ENCODE data around the gene CCDC24.

Gene CCDC24

DNA sequence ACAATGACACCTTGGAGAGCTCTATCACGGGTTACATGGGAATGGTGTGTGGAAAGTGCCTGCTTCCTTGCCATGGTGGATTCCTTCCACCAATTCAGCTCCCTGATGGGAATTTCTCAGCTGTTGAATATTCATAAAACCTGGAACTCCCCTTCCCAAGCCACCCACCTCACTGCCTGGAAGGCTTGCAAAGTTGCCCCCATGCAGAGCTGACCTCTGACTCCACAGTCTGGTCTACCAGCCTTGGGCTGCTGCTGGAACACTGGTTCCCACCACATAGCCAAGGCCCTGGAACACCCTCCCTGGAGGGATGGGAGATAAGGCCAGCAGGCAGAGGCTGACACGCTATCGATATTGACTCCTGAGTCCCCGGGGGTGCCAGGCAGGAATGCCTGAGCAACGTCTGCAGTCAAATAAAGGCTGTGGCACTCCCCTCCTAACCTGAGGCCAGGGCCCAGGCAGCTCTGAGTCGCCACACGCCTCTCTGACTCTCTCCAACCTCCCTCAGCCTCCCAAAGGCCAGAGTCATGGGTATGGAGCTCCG is 8.8 kb downstream of the CCDC24 start:
- no peak for DNase-seq

DNA sequence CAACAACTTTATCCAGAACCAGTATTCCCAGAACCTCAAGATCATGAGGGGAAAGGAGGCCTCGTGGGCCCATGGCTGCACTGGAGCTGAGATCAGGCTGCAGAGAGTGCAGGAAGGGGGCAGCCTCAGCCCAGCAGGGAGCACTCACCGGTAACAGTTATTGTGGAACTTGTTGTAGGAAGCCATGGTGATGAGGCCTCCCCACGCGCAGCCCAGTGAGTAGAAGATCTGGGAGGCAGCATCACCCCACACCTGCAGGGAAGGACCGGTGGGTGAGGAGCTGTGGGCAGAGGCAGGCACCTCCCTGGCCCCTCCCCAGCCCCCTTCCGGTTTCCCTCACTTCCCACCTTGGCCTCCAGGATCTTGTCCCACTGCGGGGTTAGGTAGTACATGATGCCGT is 10.8 kb downstream of the CCDC24 start:
- no peak for DNase-seq

- DNase-seq, result no peak
These were observed 11.3 kb downstream of the CCDC24 start for GRCh38 chr1:44002606-44003157.

DNA sequence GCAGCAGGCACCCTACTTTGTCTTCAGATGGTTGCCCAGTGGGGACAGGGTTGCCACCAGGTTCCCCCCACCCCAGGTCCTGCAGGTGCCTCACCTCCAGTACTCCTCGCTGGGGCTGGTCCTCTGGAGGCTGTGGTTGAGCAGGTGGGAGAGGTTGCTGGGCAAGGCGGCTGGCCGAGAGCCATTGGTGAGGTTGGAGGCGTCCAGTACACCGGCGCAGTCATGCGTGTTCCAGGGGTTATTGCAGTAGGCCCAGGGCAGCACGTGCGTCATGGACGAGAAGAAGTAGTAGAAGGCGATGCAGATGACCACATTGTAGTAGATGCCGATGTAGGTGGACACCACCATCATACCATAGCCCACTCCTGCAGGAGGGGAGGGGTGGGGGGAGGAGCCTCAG is 16.9 kb downstream of the CCDC24 start:
- no peak for DNase-seq

DNA sequence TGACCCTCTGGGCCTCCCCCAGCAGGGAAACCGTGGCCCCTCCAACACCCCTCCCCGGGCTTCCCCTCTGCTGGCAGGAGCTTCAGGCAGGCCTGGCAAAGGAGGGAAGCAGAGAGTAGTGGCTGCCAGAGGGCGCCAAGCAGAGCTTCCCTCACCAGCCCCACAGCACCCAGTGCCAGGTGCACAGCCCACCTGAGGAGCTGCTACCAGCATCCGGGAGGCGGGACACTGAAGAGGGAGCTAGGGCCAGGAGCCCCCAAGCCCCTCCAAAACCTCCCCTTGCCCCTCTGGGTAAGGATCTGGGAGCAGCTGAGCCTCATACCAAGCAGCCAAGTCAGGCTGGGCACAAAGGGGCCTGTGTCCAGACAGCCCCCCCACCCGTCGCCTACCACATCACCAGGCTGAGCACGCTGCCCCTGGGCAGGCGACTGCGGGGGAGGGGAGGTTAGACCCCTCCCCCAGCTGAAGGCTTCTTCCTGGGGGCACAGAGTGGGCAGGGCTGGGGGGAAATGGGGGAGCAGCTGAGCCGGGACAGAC is 19.6 kb downstream of the CCDC24 start:
- no peak for DNase-seq

- no peak for DNase-seq
These were observed 21.0 kb downstream of the CCDC24 start for GRCh38 chr1:44012404-44012803.

- no peak for DNase-seq
These were observed 21.7 kb downstream of the CCDC24 start for GRCh38 chr1:44012941-44013609.

GRCh38 chr1:44013949-44014348 is 22.6 kb downstream of the CCDC24 start:
- no peak for DNase-seq

GRCh38 chr1:44014365-44015104 is 23.1 kb downstream of the CCDC24 start:
- DNase-seq, result no peak

DNA sequence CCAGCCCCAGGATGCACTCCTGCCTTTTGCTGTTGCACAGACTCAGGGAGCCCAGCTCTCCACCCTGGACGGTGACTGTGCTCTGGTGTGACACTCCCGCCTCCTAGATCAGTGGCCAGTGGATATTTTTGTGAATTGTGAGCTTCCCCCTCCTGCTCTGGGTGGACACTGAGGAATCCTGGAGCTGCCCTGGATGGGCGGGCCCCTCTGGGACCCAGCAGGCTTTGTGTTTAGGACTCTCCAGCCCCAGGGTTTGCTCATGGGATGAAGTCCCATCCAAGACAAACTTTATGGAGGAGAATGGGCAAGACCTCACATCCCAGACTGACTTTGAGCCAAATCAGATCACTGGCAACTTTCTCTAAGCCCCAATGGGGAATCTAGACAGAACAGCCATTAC is 23.8 kb downstream of the CCDC24 start:
- DNase-seq, result no peak

DNA sequence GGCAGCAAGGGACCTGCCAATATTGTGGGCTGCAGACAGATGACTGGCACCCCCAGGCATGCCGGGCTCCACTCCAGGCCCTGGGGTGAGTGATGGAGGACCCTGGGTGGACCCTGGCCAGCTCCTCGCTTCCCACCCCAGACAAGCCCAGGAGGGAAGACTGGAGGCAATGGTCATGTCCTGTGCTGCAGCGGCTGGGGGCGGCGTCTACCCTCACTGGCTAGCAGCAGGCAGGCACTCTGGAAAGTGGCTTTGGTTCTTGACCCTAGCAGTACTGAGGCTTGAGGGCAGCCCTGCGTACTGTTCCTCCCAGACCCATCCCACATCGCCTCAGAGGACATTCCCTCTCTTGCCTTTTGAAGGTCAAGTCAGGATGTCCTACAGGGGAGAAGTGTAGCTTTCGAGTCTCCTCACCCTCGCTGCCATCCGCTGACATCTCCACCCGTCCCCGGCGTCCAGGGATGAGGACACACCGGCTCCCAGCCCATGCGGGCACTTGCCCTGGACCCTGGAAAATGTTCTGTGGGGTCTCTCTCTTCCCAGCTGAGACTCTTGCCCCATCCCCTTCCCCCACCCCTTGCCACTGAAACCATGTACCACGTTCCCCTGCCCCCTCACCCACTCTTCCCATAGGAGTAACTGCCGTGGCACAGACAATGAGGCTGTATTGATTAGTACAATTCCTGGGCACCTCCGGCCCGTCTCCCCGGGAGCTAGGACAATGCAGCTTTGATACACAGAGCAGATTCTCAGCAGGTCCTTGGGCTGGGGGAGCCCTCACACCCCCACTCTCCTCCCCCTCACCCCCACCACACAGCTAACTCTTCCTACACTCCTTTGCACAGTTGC is 24.9 kb downstream of the CCDC24 start:
- no peak for DNase-seq

GRCh38 chr1:44016890-44017400 is 25.5 kb downstream of the CCDC24 start:
- no peak for DNase-seq

GRCh38 chr1:44019466-44019948 is 28.1 kb downstream of the CCDC24 start:
- DNase-seq, result no peak

GRCh38 chr1:44020464-44020863 is 29.1 kb downstream of the CCDC24 start:
- DNase-seq, result no peak

- DNase-seq, result no peak
These were observed 29.8 kb downstream of the CCDC24 start for GRCh38 chr1:44021156-44021555.

DNA sequence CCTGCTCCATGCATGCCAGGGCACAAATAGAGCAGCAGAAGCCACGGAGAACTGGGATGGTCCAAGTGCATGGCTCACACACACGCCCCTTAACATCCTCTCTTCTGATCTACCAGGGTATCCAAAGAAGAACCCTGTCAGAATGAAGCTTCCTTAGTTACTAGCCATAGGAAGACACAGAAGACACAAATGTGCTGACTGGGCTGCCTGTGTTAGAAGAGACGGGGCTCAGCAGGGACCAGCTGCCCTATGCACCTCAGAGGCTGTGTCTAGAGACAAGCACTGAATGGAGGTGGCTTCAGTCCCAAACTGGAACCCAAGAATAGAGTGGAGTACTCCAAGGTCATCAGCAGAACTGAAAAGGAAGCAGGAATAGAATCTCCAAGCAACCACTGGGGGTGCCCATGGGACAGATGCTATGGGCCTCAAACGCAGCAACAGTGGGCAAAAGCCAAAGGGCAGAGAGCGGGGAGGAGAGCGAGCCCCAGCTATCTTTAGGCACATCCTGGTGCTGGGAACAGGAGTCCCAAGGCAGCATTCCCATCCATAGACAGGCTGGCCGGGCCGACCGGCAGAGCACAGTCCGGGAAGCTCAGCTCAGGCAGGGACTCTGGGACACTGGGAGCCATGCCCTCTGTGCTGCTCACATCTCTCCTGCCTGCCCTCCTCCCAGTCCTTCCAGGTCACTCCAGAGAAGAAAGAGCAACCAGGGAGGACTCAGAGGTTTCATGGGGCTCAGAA is 30.4 kb downstream of the CCDC24 start:
- DNase-seq, result no peak

DNA sequence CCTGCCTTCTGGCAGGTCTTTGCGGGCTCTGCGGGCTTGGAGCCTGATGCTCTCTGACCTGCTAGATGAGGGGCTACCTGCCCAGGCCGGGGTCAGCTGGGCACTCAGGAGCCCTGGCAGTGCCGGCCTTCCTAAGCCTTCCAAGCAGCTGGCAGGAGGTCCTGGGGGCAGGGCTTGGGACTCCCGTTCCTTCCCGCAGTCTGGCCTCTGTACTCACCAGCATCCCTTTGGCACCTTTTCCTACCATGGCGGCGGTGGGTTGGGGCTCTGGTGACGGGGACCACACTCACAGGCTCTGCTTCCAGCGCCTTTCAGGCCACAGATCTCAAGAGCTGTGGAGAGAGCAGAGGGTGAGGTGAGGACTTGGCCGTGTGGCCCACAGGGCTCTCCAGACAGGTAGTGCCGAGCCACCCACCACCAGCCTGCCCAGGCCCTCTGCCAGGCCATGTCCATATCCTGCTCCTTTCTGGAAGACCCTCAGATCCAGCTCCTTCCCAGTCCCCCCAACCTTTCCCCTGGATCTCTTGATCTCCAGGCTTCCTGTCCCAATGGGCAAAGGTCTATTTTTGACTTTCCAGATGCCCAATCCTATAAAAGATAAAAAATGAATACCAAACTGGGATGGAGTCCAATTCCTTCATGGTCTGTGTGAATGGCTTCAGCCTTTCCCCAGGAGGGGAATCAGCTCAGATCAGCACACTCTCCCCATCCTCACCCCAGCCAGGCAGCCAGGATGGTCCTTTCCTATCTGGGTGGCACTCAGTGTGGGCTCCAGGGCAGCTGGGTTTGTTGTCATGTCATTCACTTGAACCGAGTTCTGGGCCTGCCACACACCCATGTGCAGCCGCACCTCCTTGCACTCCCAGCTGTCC is 32.9 kb downstream of the CCDC24 start:
- no peak for DNase-seq

DNA sequence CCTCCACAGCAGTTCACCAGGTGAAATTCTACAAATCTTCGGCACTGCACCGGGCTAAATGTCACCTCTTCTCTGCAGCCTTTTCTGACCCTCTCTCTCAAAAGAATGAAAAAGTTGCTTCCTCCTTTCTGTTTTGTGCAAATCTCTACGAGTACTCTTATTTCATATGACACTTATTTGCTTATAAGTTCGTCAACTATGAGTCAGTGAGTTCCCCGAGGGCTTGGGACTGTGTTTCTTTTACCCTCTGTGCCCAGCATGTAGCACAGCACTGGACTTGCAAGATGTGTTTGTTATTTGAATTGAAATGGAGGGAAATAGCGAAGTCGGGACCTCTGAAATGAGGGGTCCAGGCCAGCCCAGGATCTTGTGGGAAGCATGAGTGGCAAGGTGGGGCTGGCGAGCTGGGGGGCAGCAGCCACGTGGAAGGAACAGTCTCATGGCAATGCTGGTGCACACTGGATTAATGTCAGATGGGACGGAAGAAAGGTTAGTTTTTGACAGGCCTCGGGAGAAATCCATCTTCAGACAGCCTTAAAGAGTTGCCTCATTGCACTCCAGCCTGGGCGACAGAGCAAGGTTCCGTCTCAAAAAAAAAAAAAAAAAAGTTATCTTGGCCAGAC is 33.6 kb downstream of the CCDC24 start:
- DNase-seq, result no peak

- no peak for DNase-seq
These were observed 34.4 kb downstream of the CCDC24 start for GRCh38 chr1:44025816-44026215.

DNA sequence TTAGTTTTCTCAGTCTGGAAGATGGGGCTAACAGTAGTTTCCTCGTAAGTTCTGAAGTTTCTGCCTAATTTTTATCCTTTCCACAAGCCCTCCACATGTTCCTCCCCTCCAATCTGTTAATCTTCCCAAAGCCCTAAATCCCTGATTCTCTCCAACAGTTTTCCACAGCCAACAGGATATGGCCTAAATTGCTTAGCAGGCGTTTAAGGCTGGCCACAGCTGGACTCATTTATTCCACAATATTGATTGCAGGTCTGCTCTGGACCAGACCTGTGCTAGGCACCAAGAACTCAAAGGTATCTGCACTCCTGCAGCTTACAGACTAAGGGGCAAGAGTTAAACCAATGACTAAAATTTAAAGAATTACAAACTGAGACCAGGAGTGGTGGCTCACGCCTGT is 35.9 kb downstream of the CCDC24 start:
- DNase-seq, result no peak
